GM21576 (cell line): Measurements from ENCODE around the gene SLC9C1.

Experiments
- ATAC-seq: cut with Tn5 transposase; IDR thresholded peaks from one replicate; pipeline ENCODE4 v1.9.1; 2021; ENCODE audit warnings: mild to moderate bottlenecking, moderate library complexity; ENCODE audit not compliant: unreplicated experiment

Gene SLC9C1

DNA sequence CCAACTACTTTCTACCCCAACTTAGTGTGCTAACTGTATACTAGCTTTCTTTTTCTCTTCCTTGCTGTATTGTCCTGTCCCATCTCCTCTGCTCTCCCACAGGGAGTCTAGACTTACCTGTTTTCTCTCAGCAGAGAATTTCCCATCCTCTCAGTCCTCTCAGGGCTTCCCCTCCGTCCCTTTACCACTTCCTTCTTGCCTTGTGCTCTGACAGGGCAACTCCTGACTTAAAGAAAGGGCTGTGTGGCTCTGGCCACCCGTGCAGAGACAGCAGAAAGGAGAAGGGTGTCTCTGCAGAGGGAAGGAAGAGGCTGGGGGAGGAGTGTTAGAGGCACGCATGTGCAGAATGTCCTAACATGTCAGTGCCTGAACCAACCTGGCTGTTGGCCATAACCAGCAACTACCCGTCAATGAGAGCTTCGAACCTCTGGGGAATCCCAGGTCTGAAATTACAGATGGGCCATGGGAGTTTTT lies 161.0 kb downstream of the SLC9C1 start, which contains the start of gene GCSAM:
Gene GCSAM, minus strand, starts transcription at position 274 of the 474 bp plus-strand sequence. Its CDS starts 128 bp downstream, at position 146.
- ATAC-seq = peak; percentile 74

DNA sequence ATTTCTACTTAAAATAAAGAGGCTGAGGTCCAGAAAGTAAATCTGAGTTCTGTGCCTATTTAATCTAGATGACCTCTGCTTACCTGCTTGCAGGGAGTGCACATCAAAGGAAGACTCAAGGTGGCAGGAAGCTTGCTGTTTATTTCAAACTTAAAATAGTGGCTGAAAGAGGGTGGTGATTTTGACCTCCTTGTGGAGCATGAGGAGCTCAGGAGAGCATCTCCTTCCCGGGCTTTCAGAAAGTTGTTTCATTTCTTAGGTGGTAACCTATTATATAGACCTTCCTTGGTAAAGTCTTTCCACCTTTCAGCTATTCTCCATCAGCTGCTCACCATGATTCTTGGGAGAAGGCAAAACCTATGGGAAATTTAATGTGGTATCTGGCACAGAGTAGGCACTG lies 161.5 kb downstream of the SLC9C1 start:
- ATAC-seq = no peak

DNA sequence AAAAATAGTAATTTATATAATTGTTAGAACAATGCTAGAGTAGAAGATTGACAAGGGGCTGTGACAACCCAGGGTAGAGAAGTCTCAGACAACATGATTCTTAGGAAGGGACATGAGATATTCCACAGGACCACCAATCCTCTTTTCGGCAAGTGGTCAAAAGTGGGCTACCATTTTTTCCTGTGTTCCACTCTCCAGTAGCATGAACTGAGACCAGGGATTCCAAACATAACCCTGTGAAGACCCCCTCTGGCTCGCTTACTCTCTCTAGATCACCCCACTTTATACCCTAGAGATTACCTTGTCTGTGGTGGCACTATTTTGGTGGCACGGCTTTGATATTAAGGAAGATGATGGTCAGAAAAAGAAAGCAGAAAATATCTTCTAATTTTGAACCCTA lies 161.9 kb downstream of the SLC9C1 start:
- no peak for ATAC-seq

DNA sequence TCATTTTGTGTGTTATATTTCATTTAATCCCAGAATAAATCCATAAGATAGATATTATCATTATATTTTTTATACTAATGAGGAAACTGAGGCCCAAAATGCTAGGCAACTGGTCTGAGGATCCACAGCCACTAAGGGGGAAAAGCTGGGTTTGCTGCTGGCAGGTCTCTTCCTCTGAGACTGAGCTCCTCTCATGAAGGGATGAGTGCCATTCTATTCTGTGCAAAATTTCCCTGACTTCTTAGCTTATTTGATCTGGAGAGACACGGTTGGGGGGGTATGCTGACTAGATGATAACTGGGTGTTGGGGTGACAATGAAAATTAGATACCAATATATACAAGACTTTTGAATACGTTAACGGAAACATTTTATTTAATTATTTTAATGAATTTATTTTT lies 162.9 kb downstream of the SLC9C1 start:
- ATAC-seq = no peak

DNA sequence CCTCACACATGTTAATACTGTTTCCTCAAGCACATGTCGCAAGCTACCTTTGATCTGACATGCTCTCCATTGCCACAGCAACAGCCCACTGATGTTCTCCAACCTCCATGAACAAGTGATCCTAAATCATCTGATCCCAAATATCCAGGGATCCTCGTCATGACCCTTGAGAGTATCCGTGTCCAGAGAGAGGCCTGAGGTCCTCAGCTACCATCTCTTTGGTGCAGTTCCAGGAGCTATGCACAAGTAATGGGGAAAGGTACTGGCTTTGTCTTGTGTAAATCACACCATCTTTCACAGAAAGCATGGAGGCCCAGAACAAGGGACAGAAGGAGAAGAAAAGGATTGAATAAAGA lies 163.4 kb downstream of the SLC9C1 start:
- ATAC-seq = no peak

DNA sequence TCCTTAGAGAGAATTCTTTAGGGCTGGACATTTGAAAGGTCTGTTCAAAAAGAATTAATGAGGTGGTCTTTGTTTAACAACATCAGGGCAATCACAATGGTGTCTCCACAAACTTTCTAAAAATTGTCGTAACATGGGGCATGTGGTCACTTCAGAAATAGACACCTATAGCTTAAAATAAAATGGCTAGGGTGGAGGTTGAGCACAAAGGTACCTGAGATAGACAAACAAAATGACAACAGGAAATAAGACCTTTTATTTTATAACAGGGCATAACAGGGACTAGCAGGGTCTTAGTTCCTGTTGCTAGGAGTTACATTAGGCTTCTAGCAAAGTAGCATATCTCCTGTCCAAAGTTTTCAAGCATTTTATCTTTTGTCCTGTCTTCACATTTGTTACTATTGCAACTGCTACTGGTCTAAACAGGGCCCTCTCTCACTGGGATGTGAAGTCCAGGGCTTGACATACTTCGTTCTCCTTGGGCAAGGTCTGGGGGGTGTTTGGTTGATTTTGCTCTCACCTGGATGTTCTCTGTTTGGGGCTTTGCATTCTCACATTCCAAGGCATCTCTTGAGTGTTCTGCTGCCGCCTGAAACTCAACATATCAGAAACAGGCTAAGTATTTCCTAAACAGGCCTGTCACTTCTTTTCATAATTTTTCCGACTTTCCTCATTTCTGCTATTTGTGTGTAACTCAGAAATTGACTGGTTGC lies 163.9 kb downstream of the SLC9C1 start:
- no peak for ATAC-seq

- peak; percentile 45 for ATAC-seq
Observed at GRCh38 chr3:112128843-112129727, 164.9 kb downstream of the SLC9C1 start.

DNA sequence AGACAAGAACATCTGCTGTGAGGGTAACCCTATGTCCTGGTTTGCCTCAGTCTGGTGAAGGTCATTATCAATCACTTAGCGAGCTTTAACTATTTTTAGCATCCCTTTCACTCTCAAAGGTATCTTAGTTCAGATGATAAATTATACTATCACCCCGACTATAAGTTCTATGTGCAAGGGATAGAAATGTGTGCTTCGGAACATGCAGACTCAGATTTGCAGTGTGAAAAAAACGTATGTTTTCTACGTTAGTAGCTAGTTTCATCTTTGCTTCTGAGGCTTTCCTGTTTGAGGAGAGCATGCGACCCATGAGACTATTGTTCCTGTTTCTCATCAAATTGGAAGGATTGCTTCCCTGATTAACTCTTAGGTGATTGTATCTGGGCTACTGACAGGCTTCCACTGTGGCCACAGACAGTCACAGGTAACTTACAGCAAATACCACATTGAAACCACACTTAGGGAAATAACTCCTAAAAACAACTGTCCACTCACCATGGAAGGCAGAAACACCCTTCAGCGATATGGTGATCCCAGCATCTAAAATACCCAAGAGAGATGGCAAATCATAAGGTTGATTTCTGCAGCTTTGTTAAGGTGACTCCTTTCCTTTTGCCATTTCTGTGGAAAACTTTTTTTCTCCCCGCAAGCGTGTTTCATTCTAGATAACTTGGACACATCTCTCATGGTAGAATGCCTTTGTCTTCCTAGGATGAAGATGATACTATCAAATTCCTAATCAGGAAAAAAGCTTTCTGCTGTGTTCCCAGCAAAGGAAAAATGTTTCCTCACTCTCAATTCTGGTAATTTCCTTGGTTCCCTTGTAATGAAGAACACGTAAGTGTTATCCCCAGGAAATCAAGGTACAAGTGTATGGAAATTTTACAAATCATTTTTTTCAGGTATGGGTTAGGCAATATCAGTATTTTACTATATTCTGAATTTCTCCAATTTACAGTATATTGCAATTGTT lies 166.2 kb downstream of the SLC9C1 start:
- ATAC-seq = peak; percentile 25

GRCh38 chr3:112126511-112126911 lies 167.5 kb downstream of the SLC9C1 start:
- ATAC-seq = no peak

GRCh38 chr3:112124907-112125607 lies 169.0 kb downstream of the SLC9C1 start:
- no peak for ATAC-seq

DNA sequence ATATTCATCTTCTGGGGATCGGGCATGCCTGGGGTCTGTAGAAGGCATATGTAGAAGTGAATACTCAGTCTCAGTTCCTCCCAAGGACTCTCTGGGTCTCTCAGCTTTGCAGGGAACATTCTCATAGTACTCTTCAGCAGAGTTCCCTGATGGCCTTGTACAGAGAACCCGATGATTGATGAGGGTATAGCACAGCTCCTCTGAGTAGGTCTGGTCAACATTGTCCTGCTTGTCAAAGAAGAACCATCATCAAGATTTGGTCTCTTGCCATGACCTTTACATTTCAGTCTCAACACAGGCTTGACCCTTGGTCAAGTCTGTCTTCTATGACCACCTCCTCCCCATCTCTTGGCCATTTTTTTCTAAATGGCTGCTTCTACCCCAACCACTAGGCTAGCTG lies 170.5 kb downstream of the SLC9C1 start:
- no peak for ATAC-seq

DNA sequence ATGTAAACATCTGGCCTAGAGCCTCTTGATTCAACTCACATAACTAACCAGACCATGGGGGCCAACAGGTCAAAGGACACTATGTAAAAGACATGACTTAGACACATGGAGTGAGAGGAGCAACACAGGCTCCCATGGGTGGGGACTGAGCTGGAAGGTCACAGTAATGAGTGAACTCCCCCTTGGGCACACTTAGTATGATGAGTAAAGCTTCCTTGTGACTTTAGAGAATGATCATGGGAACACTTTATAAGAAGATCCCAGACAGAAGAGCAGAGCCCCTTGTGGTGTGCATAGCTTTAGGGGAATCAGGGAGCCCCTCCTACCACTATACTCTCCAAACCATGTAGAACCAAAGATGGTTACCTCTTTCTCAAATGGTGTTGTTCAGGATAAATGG lies 171.1 kb downstream of the SLC9C1 start:
- ATAC-seq = no peak

GRCh38 chr3:112121577-112122547 lies 172.2 kb downstream of the SLC9C1 start:
- no peak for ATAC-seq

DNA sequence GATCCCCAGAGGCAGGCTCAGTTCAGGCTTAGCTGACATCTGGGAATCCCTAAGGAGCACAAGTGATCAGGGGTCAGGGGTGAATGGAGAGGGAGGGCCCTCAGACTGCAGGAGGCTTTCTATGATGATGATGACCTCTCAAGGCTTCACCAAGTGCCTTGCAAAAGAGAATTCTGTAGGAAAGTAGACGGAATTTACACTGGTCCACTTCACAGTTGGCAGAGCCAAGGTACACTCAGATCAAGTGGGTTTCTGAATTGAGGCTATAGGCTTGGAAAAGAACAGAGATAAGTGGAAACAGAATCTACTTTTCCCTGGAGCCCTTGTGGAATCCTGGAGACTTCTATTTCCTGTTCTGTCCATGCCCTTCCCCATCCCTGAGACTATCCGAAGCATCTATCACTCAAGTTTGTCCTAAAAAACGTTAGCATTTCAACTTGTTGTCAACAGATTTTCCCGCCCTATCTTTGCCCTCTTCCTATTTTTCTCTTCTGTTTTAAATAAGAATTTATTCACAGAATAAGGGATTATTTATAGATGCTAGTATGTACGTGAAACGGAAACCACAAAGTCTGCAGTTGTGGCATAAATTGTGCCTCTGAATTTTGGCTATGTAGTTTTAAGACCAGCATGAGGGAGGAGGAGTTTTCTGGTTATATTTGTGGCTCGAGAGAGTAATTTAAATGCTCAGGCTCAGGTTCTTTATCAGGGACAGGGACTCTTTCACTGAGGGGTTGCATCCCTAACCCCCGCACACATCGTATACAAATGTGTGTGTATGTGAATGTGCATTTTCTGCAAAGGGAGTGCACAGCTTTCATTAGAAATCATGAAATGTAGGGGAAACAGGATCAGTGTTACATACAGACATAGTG lies 173.8 kb downstream of the SLC9C1 start:
- peak; percentile 28 for ATAC-seq

DNA sequence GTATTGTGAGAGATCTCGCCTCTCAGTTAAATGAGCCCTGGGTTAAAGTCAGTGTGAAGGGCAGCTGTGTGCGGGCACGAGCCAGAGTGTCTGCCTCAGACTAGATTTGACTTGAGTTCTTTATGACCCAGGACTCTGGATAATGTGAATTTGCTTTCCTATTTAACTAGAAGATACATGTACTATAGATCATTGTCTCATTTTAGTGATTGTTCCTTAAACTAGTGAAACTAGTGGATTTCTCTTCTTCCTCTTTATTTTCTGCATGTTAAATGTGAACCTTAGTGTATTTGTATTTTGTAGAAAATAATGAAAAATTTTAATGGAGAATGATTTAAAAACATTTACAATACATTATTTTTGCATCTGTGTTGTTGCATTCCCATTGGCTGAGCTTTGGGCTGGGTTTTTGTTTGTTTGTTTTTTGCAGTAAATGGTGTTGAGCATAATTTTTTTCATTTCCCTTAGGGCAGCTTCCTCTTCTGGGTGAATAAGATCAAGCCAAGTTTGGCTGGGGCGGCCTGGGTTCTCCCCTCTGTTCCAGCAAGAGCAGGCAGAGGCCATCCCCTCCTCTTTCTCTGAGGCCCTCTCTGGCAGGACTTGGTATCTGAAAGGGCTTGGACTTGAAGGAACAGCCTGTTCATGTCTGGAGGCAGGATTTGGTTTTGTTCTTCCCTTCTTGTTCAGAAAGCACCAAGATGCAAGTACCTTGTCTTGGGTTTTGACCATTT lies 176.0 kb downstream of the SLC9C1 start:
- ATAC-seq = peak; percentile 26

- ATAC-seq = no peak
Observed at GRCh38 chr3:112117415-112117814, 176.6 kb downstream of the SLC9C1 start.

GRCh38 chr3:112116748-112117186 lies 177.2 kb downstream of the SLC9C1 start:
- ATAC-seq = no peak
